Left lung (tissue), 10 donors: ENCODE results near the gene SERPINA1. TPM values are rescaled to one million over a fixed set of nuclear protein-coding genes. Genes with fewer than 3 reads are reported as not detected.

Experiments
- ATAC-seq: fragments of 200-7000 bp; cut with Tn5 transposase; one replicate; pipeline ENCODE4 v1.9.1; 2020; ENCODE audit warnings: moderate library complexity
- DNase-seq, 4 donors: peaks; one replicate each; pipeline ENCODE4 v3.0.0-alpha.2; 2013 to 2020
- H3K27ac ChIP-seq, 2 donors: fragments of 200-600 bp; sonication (generic) in 1 of 2; one replicate each; pipeline versions ENCODE4 v1.5.0 to v1.8.0; 2020 to 2021
- H3K27me3 ChIP-seq, 2 donors: fragments of 200-600 bp; sonication (generic) in 1 of 2; one replicate each; pipeline versions ENCODE4 v1.5.0 to v1.8.0; 2020 to 2021
- H3K36me3 ChIP-seq, 2 donors: fragments of 200-600 bp; sonication (generic) in 1 of 2; one replicate each; pipeline versions ENCODE4 v1.5.0 to v1.8.0; 2020 to 2021
- H3K4me1 ChIP-seq, 2 donors: fragments of 200-600 bp; one replicate each; pipeline ENCODE4 v1.8.0; 2021
- H3K4me3 ChIP-seq, 2 donors: fragments of 200-600 bp; sonication (generic) in 1 of 2; one replicate each; pipeline versions ENCODE4 v1.5.0 to v1.8.0; 2020 to 2021; ENCODE audit warnings: mild to moderate bottlenecking in 1 of 2
- H3K9me3 ChIP-seq, 2 donors: fragments of 200-600 bp; sonication (generic) in 1 of 2; one replicate each; pipeline versions ENCODE4 v1.5.0 to v1.8.0; 2020 to 2021
- intact Hi-C, 2 donors: fragments of 100-400 bp; cut with DNase I; formaldehyde crosslinking; loops; one replicate each; pipeline versions ENCODE4 v1.11.2 to v1.14.2; 2022
- polyA plus RNA-seq, 6 donors: library from polyadenylated mRNA; unstranded; fragments of 120-200 nt; gene quantifications; one replicate each; pipeline ENCODE4 v1.2.1, GENCODE V29; 2013; ENCODE audit not compliant: insufficient read length in 6 of 6
- total RNA-seq, 2 donors: library from RNA; stranded (reverse); fragmentation: NEBNext Ultra II Directional; extraction: Animal tissue kit (Norgen Biotek cat#: 25700); gene quantifications; one replicate each; pipeline ENCODE4 v1.2.1, GENCODE V29; 2021
- TF ChIP-seq, protein P1 (sequence below), 2 donors: fragments of 200-600 bp; sonication (generic) in 1 of 2; IDR thresholded peaks; one replicate each; pipeline versions ENCODE4 v1.5.0 to v1.8.0; 2021; ENCODE audit warnings: antibody characterized with exemption in 2 of 2
- donor health status: DM: no; HTN: yes; CAD: no.
- donor health status: DM: no; HTN: no; CAD: no.

Gene SERPINA1
- total and polyA plus RNA-seq, 8 donors, result 5.1 to 1,514 (median 8.5) TPM

DNA sequence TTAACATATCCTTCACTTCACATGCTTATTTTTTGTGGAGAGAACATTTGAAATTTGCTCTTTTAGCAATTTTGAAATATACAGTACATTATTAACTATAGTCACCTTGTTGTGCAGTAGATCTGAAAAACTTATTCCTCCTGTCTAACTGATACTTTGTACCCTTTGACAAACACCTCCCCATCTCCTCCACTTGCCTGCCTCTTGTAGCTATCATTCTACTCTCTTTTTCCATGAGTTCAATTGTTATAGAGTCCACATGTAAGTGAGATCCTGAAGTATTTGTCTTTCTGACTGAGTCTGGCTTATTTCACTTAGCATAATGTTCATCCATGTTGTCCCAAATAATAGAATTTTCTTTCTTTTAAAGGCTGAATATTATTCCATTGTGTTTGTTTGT lies 55.8 kb downstream of the SERPINA1 start:
- ATAC-seq (no peak), DNase-seq (no peak)
- intact Hi-C loops, result no loop called here
- Histone ChIP-seq H3K4me1 (no peaks in the 10 kb centered on the region), H3K9me3 (no peaks in the 10 kb centered on the region), H3K27me3 (no peaks in the 10 kb centered on the region), H3K4me3 (no peak overlapping the region), H3K36me3 (no peaks in the 10 kb centered on the region), H3K27ac (no peak overlapping the region)
- TF ChIP-seq, protein P1, sequence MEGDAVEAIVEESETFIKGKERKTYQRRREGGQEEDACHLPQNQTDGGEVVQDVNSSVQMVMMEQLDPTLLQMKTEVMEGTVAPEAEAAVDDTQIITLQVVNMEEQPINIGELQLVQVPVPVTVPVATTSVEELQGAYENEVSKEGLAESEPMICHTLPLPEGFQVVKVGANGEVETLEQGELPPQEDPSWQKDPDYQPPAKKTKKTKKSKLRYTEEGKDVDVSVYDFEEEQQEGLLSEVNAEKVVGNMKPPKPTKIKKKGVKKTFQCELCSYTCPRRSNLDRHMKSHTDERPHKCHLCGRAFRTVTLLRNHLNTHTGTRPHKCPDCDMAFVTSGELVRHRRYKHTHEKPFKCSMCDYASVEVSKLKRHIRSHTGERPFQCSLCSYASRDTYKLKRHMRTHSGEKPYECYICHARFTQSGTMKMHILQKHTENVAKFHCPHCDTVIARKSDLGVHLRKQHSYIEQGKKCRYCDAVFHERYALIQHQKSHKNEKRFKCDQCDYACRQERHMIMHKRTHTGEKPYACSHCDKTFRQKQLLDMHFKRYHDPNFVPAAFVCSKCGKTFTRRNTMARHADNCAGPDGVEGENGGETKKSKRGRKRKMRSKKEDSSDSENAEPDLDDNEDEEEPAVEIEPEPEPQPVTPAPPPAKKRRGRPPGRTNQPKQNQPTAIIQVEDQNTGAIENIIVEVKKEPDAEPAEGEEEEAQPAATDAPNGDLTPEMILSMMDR (IDR thresholded peaks at IDR 0.05), result no peak

DNA sequence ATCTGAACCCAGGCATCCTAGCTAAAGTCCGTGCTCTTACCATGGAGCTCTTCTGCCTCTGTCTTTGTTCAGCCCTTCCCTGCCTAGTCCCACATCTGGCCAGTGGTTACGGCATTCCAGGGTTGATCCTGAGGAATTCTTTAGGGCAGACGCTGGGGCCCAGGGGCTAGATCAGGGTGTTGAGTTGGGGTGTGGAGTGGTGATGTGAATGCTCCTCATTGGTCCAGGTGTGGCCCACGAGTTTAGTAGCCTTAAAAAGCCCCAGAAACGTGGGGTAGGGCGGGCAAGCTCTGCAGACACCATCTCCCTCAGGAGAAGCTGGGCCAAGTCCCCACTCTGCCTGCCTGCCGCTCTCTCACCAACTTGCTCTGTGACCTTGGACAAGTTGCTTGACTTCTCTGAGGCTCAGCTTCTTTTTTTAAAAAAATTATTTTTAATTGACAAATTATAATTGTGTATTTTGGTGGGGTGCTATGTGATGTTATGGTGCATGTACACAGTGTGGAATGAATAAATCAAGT lies 56.3 kb downstream of the SERPINA1 start:
- ATAC-seq (no peak), DNase-seq (no peak)
- no peaks in the 10 kb centered on the region for H3K36me3 ChIP-seq
- TF ChIP-seq, protein P1 (IDR thresholded peaks at IDR 0.05), result no peak
- H3K27me3 ChIP-seq, result no peaks in the 10 kb centered on the region
- no peak overlapping the region for H3K4me3 ChIP-seq
- no peaks in the 10 kb centered on the region for H3K4me1 ChIP-seq
- no peak overlapping the region for H3K27ac ChIP-seq
- no peaks in the 10 kb centered on the region for H3K9me3 ChIP-seq
- intact Hi-C loops, result no loop called here

DNA sequence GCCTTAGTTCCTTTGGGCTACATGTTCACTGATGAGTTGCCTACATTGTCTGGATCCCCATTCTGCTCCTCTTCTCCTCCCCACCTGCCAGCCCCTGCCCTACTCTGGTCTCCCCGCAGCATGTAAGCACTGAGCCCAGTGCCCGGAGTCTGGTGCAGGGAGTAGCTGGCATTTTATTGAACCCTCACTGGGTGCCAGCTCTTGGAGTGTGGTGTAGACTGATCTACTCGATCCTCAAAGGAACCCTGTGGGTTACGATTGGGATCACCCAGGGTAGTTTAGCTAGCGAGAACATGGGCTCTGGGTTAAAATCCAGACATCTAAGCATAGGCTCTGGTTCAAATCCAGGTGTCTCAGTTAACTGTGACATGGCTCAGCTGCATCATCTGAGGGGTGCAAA lies 56.9 kb downstream of the SERPINA1 start:
- Histone ChIP-seq H3K4me3 (no peak overlapping the region), H3K9me3 (no peaks in the 10 kb centered on the region), H3K4me1 (no peaks in the 10 kb centered on the region), H3K27ac (no peak overlapping the region), H3K27me3 (no peaks in the 10 kb centered on the region), H3K36me3 (no peaks in the 10 kb centered on the region)
- TF ChIP-seq, protein P1 (IDR thresholded peaks at IDR 0.05), result no peak
- intact Hi-C loops, result no loop called here
- ATAC-seq, result no peak
- DNase-seq, result no peak

DNA sequence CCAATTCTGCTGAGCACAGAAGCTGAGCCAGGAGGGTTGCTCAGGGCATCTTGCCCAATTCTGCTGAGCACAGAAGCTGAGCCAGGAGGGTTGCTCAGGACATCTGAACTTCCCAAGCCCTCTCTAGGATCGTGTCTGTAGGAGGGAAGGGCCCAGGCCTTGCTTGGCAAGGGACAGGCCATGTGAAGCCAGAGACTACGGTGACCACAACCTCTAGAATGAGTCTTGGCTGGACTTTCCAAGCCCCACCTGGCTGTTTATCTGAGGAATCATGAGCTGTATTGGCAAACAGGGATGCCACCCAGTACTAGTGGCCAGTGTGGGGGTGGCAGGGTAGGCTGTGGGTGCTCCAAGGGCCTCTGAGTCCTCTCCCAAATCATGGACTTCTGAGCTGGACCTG lies 57.5 kb downstream of the SERPINA1 start:
- no peak overlapping the region for H3K27ac ChIP-seq
- intact Hi-C loops, result no loop called here
- H3K36me3 ChIP-seq, result no peaks in the 10 kb centered on the region
- no peak overlapping the region for H3K4me3 ChIP-seq
- DNase-seq, result no peak
- TF ChIP-seq, protein P1 (IDR thresholded peaks at IDR 0.05), result no peak
- ATAC-seq, result no peak
- H3K4me1 ChIP-seq, result no peaks in the 10 kb centered on the region
- no peaks in the 10 kb centered on the region for H3K27me3 ChIP-seq
- no peaks in the 10 kb centered on the region for H3K9me3 ChIP-seq

DNA sequence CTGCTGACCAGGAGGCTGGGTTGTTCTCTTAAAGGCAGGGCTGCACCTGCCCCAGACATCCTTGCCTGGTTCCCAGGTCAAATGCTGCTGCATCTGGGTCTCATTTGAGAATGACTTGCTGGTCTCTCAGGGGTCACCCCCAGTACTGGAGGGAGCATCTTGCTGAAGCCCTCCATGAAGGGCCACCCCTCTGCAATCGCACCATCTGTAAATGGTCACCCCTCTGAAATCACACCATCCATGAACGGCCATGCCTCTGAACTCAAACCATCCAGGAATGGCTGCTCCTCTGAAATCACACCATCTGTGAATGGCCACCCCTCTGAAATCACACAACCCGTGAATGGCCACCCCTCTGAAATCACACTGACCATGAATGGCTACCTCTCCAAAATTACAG lies 58.0 kb downstream of the SERPINA1 start:
- H3K4me3 ChIP-seq, result no peak overlapping the region
- no peaks in the 10 kb centered on the region for H3K36me3 ChIP-seq
- H3K4me1 ChIP-seq, result no peaks in the 10 kb centered on the region
- H3K27ac ChIP-seq, result no peak overlapping the region
- TF ChIP-seq, protein P1 (IDR thresholded peaks at IDR 0.05), result no peak
- no peak for ATAC-seq
- intact Hi-C loops, result no loop called here
- H3K9me3 ChIP-seq, result no peaks in the 10 kb centered on the region
- H3K27me3 ChIP-seq, result no peaks in the 10 kb centered on the region
- no peak for DNase-seq
